ENCODE results near the gene NIN.
"Not testable (repeated sequence)": the region's sequence is repeated elsewhere in the genome, so short reads cannot be mapped to it uniquely, and the experiment has no call there.

The NIN gene

GRCh38 chr14:50820786-50821509, 10.0 kb downstream of the NIN start:
- no peak for TF ChIP-seq CTCF (IDR thresholded peaks at IDR 0.05; ENCODE audit: low read depth, low read length)
- H3K4me3 ChIP-seq (ENCODE audit: low read depth, low read length) = no peak overlapping the region
- in situ Hi-C loops (cut with HindIII; ENCODE audit: low sequenced_read_pairs) = no loop called here
- no peak for DNase-seq (ENCODE audit: low read depth, low spot score)

- DNase-seq (ENCODE audit: low read depth, low spot score); H3K4me3 ChIP-seq (ENCODE audit: low read depth, low read length); in situ Hi-C loops (cut with HindIII; ENCODE audit: low sequenced_read_pairs): not testable (repeated sequence)
Measured at GRCh38 chr14:50819303-50819702, 11.7 kb downstream of the NIN start.

- in situ Hi-C loops (cut with HindIII; ENCODE audit: low sequenced_read_pairs) = no loop called here
- no peak overlapping the region for H3K4me3 ChIP-seq (ENCODE audit: low read depth, low read length)
- TF ChIP-seq CTCF (IDR thresholded peaks at IDR 0.05; ENCODE audit: low read depth, low read length) = no peak
- DNase-seq (ENCODE audit: low read depth, low spot score) = peak; percentile 43
Measured at GRCh38 chr14:50816395-50817047, 14.4 kb downstream of the NIN start.

GRCh38 chr14:50815526-50815925, 15.4 kb downstream of the NIN start:
- in situ Hi-C loops (cut with HindIII; ENCODE audit: low sequenced_read_pairs); DNase-seq (ENCODE audit: low read depth, low spot score): not testable (repeated sequence)

GRCh38 chr14:50815058-50815457, 15.9 kb downstream of the NIN start:
- in situ Hi-C loops (cut with HindIII; ENCODE audit: low sequenced_read_pairs); DNase-seq (ENCODE audit: low read depth, low spot score); H3K4me3 ChIP-seq (ENCODE audit: low read depth, low read length): not testable (repeated sequence)

More at GRCh38 chr14:50815526-50815925, 15.4 kb downstream of the NIN start:
- H3K4me3 ChIP-seq (ENCODE audit: low read depth, low read length) = not testable (repeated sequence)

GRCh38 chr14:50814161-50814560, 16.8 kb downstream of the NIN start:
- H3K4me3 ChIP-seq (ENCODE audit: low read depth, low read length) = no peak overlapping the region
- TF ChIP-seq CTCF (IDR thresholded peaks at IDR 0.05; ENCODE audit: low read depth, low read length) = no peak
- DNase-seq (ENCODE audit: low read depth, low spot score) = no peak
- in situ Hi-C loops (cut with HindIII; ENCODE audit: low sequenced_read_pairs) = no loop called here

- DNase-seq (ENCODE audit: low read depth, low spot score) = no peak
- in situ Hi-C loops (cut with HindIII; ENCODE audit: low sequenced_read_pairs) = no loop called here
- H3K4me3 ChIP-seq (ENCODE audit: low read depth, low read length) = no peak overlapping the region
- TF ChIP-seq CTCF (IDR thresholded peaks at IDR 0.05; ENCODE audit: low read depth, low read length) = no peak
Measured at GRCh38 chr14:50813544-50813863, 17.5 kb downstream of the NIN start.

GRCh38 chr14:50812856-50813543, 18.0 kb downstream of the NIN start:
- no peak overlapping the region for H3K4me3 ChIP-seq (ENCODE audit: low read depth, low read length)
- no peak for TF ChIP-seq CTCF (IDR thresholded peaks at IDR 0.05; ENCODE audit: low read depth, low read length)
- in situ Hi-C loops (cut with HindIII; ENCODE audit: low sequenced_read_pairs) = no loop called here
- DNase-seq (ENCODE audit: low read depth, low spot score) = no peak

All from astrocyte of the spinal cord (primary cell).